Body of pancreas (tissue), 4 donors: ENCODE results near the gene VIP. TPM values are rescaled to one million over a fixed set of nuclear protein-coding genes. Genes with fewer than 3 reads are reported as not detected.

ENCODE experiments used
- ATAC-seq: fragments of 150-250 bp; one replicate; pipeline ENCODE4 v1.9.1; 2016
- DNase-seq, 4 donors: peaks; one replicate each; pipeline ENCODE4 v3.0.0-alpha.2; 2019
- H3K27ac ChIP-seq, 4 donors: fragments of 200-600 bp; sonication (generic); 1 replicate in 3 of 4; 2 replicates in 1 of 4; pipeline versions ENCODE4 v1.5.1 to v1.6.1; 2016 to 2019; ENCODE audit warnings: mild to moderate bottlenecking in 1 of 4, mixed read lengths in 1 of 4, moderate library complexity in 1 of 4
- H3K27me3 ChIP-seq, 2 donors: fragments of 200-600 bp; sonication (generic); one replicate each; pipeline ENCODE4 v1.6.0; 2016; ENCODE audit warnings: mild to moderate bottlenecking in 1 of 2
- H3K36me3 ChIP-seq, 2 donors: fragments of 200-600 bp; sonication (generic); replicated peaks in 1 of 2; 2 replicates each; pipeline ENCODE4 v1.5.1; 2016; ENCODE audit warnings: low read depth in 2 of 2; ENCODE audit not compliant: insufficient read depth in 1 of 2
- H3K4me1 ChIP-seq: fragments of 200-600 bp; sonication (generic); one replicate; pipeline ENCODE4 v1.6.0; 2016
- H3K4me3 ChIP-seq, 2 donors: fragments of 200-600 bp; sonication (generic); 1 replicate in 1 of 2; 2 replicates in 1 of 2; pipeline ENCODE4 v1.5.1; 2016 to 2019
- H3K9me3 ChIP-seq, 3 donors: fragments of 200-600 bp; sonication (generic); 1 replicate in 2 of 3; 2 replicates in 1 of 3; pipeline ENCODE4 v1.5.1; 2016
- CTCF ChIP-seq, 7 experiments: fragments of 450-650 bp in 4 of 7; fragments of 200-600 bp in 3 of 7; sonication (generic) in 3 of 7; IDR thresholded peaks; one replicate each; pipeline ENCODE4 v1.5.1; 2016 to 2019; ENCODE audit warnings: antibody characterized with exemption in 7 of 7
- POLR2A ChIP-seq, 3 donors: fragments of 450-650 bp; IDR thresholded peaks; one replicate each; pipeline ENCODE4 v1.6.1; 2016; ENCODE audit warnings: antibody characterized with exemption in 3 of 3, mild to moderate bottlenecking in 2 of 3
- WGBS, 2 donors: methylation state at CpG; one replicate each; pipeline ENCODE4 v1.1.5; 2017; 5-methylcytosine and 5-hydroxymethylcytosine counted together
- intact Hi-C: fragments of 100-400 bp; cut with DNase I; formaldehyde crosslinking; loops from one replicate; pipeline ENCODE4 v1.15.1; 2023
- total RNA-seq, 2 donors: library from RNA; depleted of rRNA; stranded (reverse); fragments of >200 nt; gene quantifications; one replicate each; pipeline ENCODE4 v1.1.0, GENCODE V29; 2016

VIP gene
- total RNA-seq, 2 donors from 2014 or later: 16.6 TPM; not detected in 1

GRCh38 chr6:152716322-152716721, 34.3 kb upstream of the VIP start:
- no peak overlapping the region for H3K27ac ChIP-seq
- no peak overlapping the region for H3K4me3 ChIP-seq
- DNase-seq (no peak), ATAC-seq (no peak)
- no peaks in the 10 kb centered on the region for H3K4me1 ChIP-seq
- H3K36me3 ChIP-seq: no peaks in the 10 kb centered on the region
- H3K9me3 ChIP-seq: no peaks in the 10 kb centered on the region
- TF ChIP-seq POLR2A (IDR thresholded peaks at IDR 0.05): no peak
- TF ChIP-seq CTCF (IDR thresholded peaks at IDR 0.05): no peak
- no peaks in the 10 kb centered on the region for H3K27me3 ChIP-seq
- intact Hi-C loops: no loop called here
- WGBS, 2 donors: 36 to 43% methylated on average over 3 of the region's 3 CpGs

- H3K4me1 ChIP-seq: no peaks in the 10 kb centered on the region
- H3K4me3 ChIP-seq: no peak overlapping the region
- WGBS, 2 donors: 41 to 45% methylated on average over 3 of the region's 3 CpGs
- no peaks in the 10 kb centered on the region for H3K36me3 ChIP-seq
- TF ChIP-seq CTCF (IDR thresholded peaks at IDR 0.05): no peak
- no peak for TF ChIP-seq POLR2A (IDR thresholded peaks at IDR 0.05)
- ATAC-seq: no peak
- intact Hi-C loops: no loop called here
- DNase-seq: no peak
- H3K27ac ChIP-seq: no peak overlapping the region
- H3K27me3 ChIP-seq: no peaks in the 10 kb centered on the region
- no peaks in the 10 kb centered on the region for H3K9me3 ChIP-seq
Observed at GRCh38 chr6:152720974-152721373, 29.6 kb upstream of the VIP start.

GRCh38 chr6:152721956-152722355, 28.6 kb upstream of the VIP start:
- no peaks in the 10 kb centered on the region for H3K9me3 ChIP-seq
- WGBS, 2 donors: 66 to 82% methylated on average over 4 of the region's 4 CpGs
- intact Hi-C loops: no loop called here
- no peaks in the 10 kb centered on the region for H3K4me1 ChIP-seq
- ATAC-seq (no peak), DNase-seq (no peak)
- H3K36me3 ChIP-seq: no peaks in the 10 kb centered on the region
- TF ChIP-seq CTCF (IDR thresholded peaks at IDR 0.05): no peak
- no peak for TF ChIP-seq POLR2A (IDR thresholded peaks at IDR 0.05)
- no peak overlapping the region for H3K27ac ChIP-seq
- H3K4me3 ChIP-seq: no peak overlapping the region
- H3K27me3 ChIP-seq: no peaks in the 10 kb centered on the region

GRCh38 chr6:152723398-152723797, 27.2 kb upstream of the VIP start:
- H3K27me3 ChIP-seq: no peaks in the 10 kb centered on the region
- H3K27ac ChIP-seq: no peak overlapping the region
- ATAC-seq (no peak), DNase-seq (no peak)
- no peak overlapping the region for H3K4me3 ChIP-seq
- H3K4me1 ChIP-seq: no peaks in the 10 kb centered on the region
- TF ChIP-seq POLR2A (IDR thresholded peaks at IDR 0.05) (no peak), CTCF (IDR thresholded peaks at IDR 0.05) (no peak)
- H3K36me3 ChIP-seq: no peaks in the 10 kb centered on the region
- no peaks in the 10 kb centered on the region for H3K9me3 ChIP-seq
- intact Hi-C loops: no loop called here
- WGBS, 2 donors: 50 to 62% methylated on average over 1 of the region's 1 CpG

- intact Hi-C loops: no loop called here
- ATAC-seq (no peak), DNase-seq (no peak)
- Histone ChIP-seq H3K27me3 (no peaks in the 10 kb centered on the region), H3K9me3 (no peaks in the 10 kb centered on the region), H3K36me3 (no peaks in the 10 kb centered on the region), H3K27ac (no peak overlapping the region), H3K4me1 (no peaks in the 10 kb centered on the region), H3K4me3 (no peak overlapping the region)
- WGBS, 2 donors: 50 to 51% methylated on average over 4 of the region's 4 CpGs
- TF ChIP-seq POLR2A (IDR thresholded peaks at IDR 0.05) (no peak), CTCF (IDR thresholded peaks at IDR 0.05) (no peak)
Observed at GRCh38 chr6:152726313-152726712, 24.3 kb upstream of the VIP start.
